ENCODE data around the gene C1QTNF3.

DNA sequence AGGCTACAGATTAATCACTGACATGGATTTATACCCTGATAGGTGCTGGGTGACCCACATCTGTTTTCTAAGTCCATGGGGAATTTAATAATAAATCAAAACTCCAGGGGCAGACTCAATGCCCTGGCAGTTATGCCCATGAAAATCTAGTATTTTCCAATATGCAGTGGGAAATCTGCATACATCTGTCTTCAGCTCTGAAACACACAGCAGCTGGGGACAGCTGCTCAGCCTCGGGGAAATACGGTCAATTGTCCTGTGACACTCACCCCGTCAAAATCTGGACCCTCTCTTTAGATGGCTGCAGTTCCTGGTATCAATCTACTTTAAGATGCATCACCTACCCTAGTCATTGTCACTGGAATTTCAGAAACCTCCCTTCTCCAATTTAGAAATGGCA lies 12.7 kb upstream of the C1QTNF3 start:
- TF ChIP-seq, protein P1, sequence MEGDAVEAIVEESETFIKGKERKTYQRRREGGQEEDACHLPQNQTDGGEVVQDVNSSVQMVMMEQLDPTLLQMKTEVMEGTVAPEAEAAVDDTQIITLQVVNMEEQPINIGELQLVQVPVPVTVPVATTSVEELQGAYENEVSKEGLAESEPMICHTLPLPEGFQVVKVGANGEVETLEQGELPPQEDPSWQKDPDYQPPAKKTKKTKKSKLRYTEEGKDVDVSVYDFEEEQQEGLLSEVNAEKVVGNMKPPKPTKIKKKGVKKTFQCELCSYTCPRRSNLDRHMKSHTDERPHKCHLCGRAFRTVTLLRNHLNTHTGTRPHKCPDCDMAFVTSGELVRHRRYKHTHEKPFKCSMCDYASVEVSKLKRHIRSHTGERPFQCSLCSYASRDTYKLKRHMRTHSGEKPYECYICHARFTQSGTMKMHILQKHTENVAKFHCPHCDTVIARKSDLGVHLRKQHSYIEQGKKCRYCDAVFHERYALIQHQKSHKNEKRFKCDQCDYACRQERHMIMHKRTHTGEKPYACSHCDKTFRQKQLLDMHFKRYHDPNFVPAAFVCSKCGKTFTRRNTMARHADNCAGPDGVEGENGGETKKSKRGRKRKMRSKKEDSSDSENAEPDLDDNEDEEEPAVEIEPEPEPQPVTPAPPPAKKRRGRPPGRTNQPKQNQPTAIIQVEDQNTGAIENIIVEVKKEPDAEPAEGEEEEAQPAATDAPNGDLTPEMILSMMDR (IDR thresholded peaks at IDR 0.05 in 8 of 11, conservative IDR thresholded peaks at IDR 0.05 in 3 of 11) = no peak
- no peak for TF ChIP-seq POLR2A (IDR thresholded peaks at IDR 0.05)
